ENCODE results near the gene PRR35.

PRR35 gene

GRCh38 chr16:610513-611381 lies 50.6 kb downstream of the PRR35 start:
- peak; percentile 54 for DNase-seq (ENCODE audit: low spot score)
- peak; percentile 22 for TF ChIP-seq CTCF (IDR thresholded peaks at IDR 0.05; ENCODE audit: extremely low read depth, missing control alignments)

DNA sequence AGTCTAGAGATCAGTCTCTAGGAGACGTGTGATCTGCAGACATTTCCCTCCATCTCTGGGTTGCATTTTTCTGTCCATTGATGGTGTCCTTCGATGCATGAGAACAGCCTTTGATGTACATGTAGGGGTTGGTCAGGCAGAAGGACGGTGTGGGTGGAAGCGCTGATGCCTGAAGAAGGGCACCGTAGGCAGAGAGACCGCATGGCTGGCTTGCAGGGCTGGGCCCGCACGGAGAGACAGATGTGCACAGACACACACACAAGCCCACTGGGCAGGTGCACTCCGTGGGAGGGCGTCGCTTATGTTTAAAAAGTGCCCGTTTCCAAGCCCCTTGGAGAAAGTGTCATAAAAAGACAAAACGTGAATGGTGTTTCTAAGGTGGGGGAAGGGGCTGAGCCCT lies 54.9 kb downstream of the PRR35 start:
- peak; percentile 38 for DNase-seq (ENCODE audit: low spot score)
- no peak for TF ChIP-seq CTCF (IDR thresholded peaks at IDR 0.05; ENCODE audit: extremely low read depth, missing control alignments)

Data from GM20000 (cell line).